ENCODE results near the gene ITPKC. TPM values are rescaled to one million over a fixed set of nuclear protein-coding genes. Genes with fewer than 3 reads are reported as not detected.
"Not testable (repeated sequence)": the region's sequence is repeated elsewhere in the genome, so short reads cannot be mapped to it uniquely, and the experiment has no call there.

ITPKC gene
- total RNA-seq, 1 donor from 2014 or later, result 8.4 TPM

DNA sequence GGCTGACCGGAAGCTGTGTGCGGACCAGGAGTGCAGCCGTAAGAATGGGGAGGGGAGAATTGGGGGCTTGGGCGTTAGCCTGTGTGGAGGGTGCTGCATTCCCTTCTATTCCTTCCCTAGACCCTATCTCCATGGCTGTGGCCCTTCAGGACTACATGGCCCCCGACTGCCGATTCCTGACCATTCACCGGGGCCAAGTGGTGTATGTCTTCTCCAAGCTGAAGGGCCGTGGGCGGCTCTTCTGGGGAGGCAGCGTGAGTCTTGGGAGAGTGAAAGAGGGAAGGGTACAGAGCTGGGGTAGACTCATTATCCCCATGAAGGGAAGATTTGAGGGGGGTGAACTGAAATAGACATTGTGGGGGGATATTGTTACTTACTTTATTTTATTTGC is 58.7 kb downstream of the ITPKC start:
- H3K27ac Mint-ChIP-seq, result peak overlapping the region; percentile 59
- intact Hi-C loops (cut with micrococcal nuclease), result no loop called here

DNA sequence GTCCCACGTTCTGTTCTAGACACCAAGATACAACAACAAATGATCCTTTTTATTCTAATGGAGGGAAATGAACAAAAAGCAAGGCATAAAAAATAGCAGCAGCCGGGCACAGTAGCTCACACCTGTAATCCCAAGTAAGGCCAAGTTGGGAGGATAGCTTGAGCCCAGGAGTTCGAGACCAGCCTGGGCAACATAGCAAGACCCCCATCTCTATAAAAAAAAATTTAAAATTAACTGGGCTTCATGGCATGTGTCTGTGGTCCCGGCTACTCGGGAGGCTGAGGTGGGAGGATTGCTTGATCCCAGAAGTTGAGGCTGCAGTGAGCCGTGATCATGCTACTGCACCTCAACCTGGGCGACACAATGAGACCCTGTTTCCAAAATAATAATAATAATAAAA is 59.5 kb downstream of the ITPKC start:
- DNase-seq (ENCODE audit: low spot score), result no peak
- Mint-ChIP-seq H3K4me1 (ENCODE audit: low read depth) (peaks cover 35% of the 10 kb centered on the region), H3K9me3 (no peaks in the 10 kb centered on the region), H3K36me3 (ENCODE audit: low read depth) (peaks cover 24% of the 10 kb centered on the region), H3K27ac (no peak overlapping the region), H3K27me3 (ENCODE audit: low read depth) (no peaks in the 10 kb centered on the region), H3K4me3 (ENCODE audit: low read depth) (no peak overlapping the region)
- intact Hi-C loops (cut with micrococcal nuclease), result no loop called here

More for the DNA sequence above, 58.7 kb downstream of the ITPKC start:
- DNase-seq (ENCODE audit: low spot score), result no peak
- peaks cover 5% of the 10 kb centered on the region for H3K9me3 Mint-ChIP-seq
- peaks cover 26% of the 10 kb centered on the region for H3K36me3 Mint-ChIP-seq (ENCODE audit: low read depth)
- H3K4me3 Mint-ChIP-seq (ENCODE audit: low read depth), result no peak overlapping the region
- H3K4me1 Mint-ChIP-seq (ENCODE audit: low read depth), result peaks cover 38% of the 10 kb centered on the region
- no peaks in the 10 kb centered on the region for H3K27me3 Mint-ChIP-seq (ENCODE audit: low read depth)

DNA sequence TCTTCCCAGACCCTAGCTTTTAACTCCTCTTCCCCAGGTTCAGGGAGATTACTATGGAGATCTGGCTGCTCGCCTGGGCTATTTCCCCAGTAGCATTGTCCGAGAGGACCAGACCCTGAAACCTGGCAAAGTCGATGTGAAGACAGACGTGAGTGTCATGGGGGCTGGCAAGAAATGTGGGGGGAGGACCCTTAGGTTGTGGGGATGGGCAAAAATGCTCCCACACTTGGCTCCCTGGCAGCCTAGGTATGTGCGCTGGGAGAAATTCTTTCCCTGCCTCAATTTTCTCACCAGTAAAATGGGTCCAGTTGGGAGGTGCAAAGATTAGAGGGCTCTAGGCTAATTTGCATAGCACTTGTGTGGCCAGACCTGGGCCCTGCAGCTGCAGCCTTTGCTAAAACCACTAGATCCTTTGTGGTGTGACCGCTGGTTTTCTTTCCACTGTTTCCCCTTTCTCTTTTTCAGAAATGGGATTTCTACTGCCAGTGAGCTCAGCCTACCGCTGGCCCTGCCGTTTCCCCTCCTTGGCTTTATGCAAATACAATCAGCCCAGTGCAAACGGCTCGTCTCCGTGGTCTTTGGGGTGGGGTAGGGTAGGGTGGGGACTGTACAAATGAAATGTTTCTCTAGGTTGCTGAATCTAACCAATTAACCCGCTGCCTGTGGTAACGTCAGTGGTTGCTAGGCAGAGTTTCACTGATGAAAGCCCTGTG is 60.2 kb downstream of the ITPKC start:
- intact Hi-C loops (cut with micrococcal nuclease), result loop anchor here (1.0 kb wide), 2 partner anchors 23 to 61 kb away; partner anchors contain the start of gene COQ8B
- H3K9me3 Mint-ChIP-seq, result no peaks in the 10 kb centered on the region
- H3K4me3 Mint-ChIP-seq (ENCODE audit: low read depth), result peak overlapping the region; percentile 96
- peaks cover 35% of the 10 kb centered on the region for H3K4me1 Mint-ChIP-seq (ENCODE audit: low read depth)
- DNase-seq (ENCODE audit: low spot score), result peak; percentile 86
- no peaks in the 10 kb centered on the region for H3K27me3 Mint-ChIP-seq (ENCODE audit: low read depth)
- H3K27ac Mint-ChIP-seq, result peak overlapping the region; percentile 96
- peaks cover 21% of the 10 kb centered on the region for H3K36me3 Mint-ChIP-seq (ENCODE audit: low read depth)

DNA sequence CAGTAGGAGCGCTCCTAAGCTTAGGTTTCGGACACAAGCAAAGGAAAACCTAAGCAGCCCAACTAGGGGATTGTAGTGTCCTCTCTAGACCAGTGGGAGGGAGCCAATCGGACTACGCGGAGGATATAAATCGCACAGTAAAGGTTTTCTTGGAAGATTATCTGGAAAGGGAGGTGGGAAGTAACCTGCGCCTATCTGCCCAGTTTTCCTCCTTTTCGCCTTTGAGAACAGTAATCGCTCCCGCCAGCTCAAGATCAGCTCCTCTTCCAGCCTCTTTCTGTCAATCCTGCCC is 60.7 kb downstream of the ITPKC start:
- Mint-ChIP-seq H3K9me3 (no peaks in the 10 kb centered on the region), H3K4me3 (ENCODE audit: low read depth) (peak overlapping the region; percentile 96), H3K4me1 (ENCODE audit: low read depth) (peaks cover 35% of the 10 kb centered on the region), H3K27ac (peak overlapping the region; percentile 96), H3K36me3 (ENCODE audit: low read depth) (peaks cover 20% of the 10 kb centered on the region), H3K27me3 (ENCODE audit: low read depth) (no peaks in the 10 kb centered on the region)
- intact Hi-C loops (cut with micrococcal nuclease), result loop anchor here (1.0 kb wide), 2 partner anchors 23 to 61 kb away; partner anchors contain the start of gene COQ8B
- no peak for DNase-seq (ENCODE audit: low spot score)

DNA sequence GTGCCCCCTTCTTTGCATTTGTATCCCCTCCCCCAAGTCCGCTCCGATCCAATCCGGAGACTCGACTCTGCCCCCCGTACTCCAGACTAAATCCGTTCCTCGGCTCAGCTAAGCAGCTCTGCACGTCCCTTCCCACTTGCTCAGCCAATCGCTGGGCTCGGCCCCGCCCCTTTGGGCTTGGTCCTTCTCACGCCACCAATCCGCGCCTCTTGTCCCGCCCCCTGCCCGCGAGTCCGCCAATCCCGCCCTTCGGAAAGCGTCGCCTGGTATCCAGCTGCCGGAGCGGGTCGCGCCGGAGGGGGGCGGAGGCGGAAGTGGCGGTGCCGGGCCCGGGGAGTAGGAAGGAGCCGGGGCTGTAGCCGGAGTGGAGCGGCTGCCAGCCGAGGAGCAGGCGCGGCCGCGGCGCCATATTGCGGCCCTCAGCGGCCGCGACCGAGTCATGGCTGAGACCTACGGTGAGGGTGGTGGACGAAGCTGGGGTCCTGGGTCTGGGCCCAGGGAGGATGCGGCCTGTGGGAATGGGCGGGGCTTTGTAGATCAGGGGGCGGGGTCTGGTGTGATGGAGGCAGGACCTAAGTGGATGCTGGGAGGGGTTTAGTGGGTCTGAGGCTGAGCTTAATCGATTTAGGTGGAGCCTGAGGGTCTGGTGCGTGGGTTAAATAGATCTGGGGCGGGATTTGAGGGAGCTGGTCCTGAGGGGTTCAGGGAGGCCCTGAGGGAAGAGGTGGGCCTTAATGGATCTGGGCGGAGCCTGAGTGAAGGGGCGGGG is 61.2 kb downstream of the ITPKC start, which contains the start of gene RAB4B:
RAB4B (plus strand) TSS at position 311 of the 769 bp plus-strand sequence; CDS start at position 440, 129 bp downstream.
- intact Hi-C loops (cut with micrococcal nuclease), result loop anchor here (1.0 kb wide), 4 partner anchors 20 to 62 kb away; partner anchors contain the start of genes ACTMAP and COQ8B
- Mint-ChIP-seq H3K27me3 (ENCODE audit: low read depth) (no peaks in the 10 kb centered on the region), H3K27ac (peak within 1 kb of the TSS; percentile 96), H3K4me3 (ENCODE audit: low read depth) (peak within 1 kb of the TSS; percentile 96), H3K36me3 (ENCODE audit: low read depth) (peaks cover 21% of the 10 kb centered on the region), H3K9me3 (no peaks in the 10 kb centered on the region), H3K4me1 (ENCODE audit: low read depth) (peaks cover 35% of the 10 kb centered on the region)
- peak; percentile 100 for DNase-seq (ENCODE audit: low spot score)

DNA sequence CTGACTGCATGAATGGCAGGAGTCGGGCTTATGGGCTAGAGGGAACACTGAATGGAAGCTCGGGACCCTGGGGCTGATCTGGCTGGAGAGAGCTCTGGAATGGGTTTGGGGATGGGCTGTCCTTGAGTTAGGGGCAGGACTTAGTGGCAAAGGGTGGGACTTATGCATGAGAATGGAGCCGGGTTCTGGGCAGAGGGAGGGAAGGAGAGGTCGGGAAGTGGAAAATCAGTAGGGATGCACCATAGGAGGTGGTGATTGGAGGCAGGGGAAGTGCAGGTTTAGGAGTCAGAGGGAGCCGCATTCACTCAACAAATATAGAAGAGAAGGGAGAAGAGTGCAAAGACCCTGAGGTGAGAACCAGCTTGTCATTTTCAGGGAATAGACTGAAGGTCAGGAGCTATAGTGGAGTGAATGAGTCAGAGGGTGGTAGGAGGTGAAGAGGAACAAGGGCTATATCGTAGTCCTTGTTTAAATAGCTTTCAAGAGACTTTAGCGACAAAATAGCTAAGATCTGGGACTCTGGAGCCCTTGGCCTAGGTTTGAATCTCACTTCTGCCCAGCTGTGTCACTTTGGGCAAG is 61.9 kb downstream of the ITPKC start:
- H3K27ac Mint-ChIP-seq, result peak overlapping the region; percentile 96
- peaks cover 37% of the 10 kb centered on the region for H3K4me1 Mint-ChIP-seq (ENCODE audit: low read depth)
- intact Hi-C loops (cut with micrococcal nuclease), result loop anchor here (1.0 kb wide), 3 partner anchors 14 to 28 kb away; partner anchors contain the start of gene ACTMAP
- no peaks in the 10 kb centered on the region for H3K9me3 Mint-ChIP-seq
- peaks cover 25% of the 10 kb centered on the region for H3K36me3 Mint-ChIP-seq (ENCODE audit: low read depth)
- no peak for DNase-seq (ENCODE audit: low spot score)
- H3K4me3 Mint-ChIP-seq (ENCODE audit: low read depth), result peak overlapping the region; percentile 96
- H3K27me3 Mint-ChIP-seq (ENCODE audit: low read depth), result no peaks in the 10 kb centered on the region

- Mint-ChIP-seq H3K4me1 (ENCODE audit: low read depth) (peaks cover 33% of the 10 kb centered on the region), H3K4me3 (ENCODE audit: low read depth) (peak overlapping the region; percentile 59), H3K36me3 (ENCODE audit: low read depth) (peaks cover 32% of the 10 kb centered on the region), H3K27me3 (ENCODE audit: low read depth) (no peaks in the 10 kb centered on the region), H3K27ac (peak overlapping the region; percentile 81), H3K9me3 (no peaks in the 10 kb centered on the region)
- no peak for DNase-seq (ENCODE audit: low spot score)
- intact Hi-C loops (cut with micrococcal nuclease), result no loop called here
Observed at GRCh38 chr19:40780582-40780981, 63.7 kb downstream of the ITPKC start.

DNA sequence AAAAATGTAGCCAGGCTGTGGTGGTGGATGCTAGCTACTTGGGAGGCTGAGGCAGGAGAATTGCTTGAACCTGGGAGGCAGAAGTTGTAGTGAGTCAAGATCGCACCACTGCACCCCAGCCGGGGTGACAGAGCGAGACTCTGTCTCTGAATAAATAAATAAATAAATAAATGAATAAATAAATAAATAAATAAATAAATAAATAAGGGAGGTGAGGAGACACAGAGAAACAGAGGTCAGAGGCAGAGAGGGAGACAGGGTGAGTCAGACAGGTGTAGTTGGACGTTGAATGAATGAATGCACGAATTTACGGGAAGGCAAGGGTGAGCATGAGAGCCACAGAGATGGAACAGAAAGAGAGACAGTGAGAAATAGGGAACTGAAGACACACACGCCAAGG is 64.2 kb downstream of the ITPKC start:
- no peaks in the 10 kb centered on the region for H3K27me3 Mint-ChIP-seq (ENCODE audit: low read depth)
- H3K9me3 Mint-ChIP-seq, result no peaks in the 10 kb centered on the region
- H3K4me3 Mint-ChIP-seq (ENCODE audit: low read depth), result no peak overlapping the region
- no peak overlapping the region for H3K27ac Mint-ChIP-seq
- H3K36me3 Mint-ChIP-seq (ENCODE audit: low read depth), result peaks cover 35% of the 10 kb centered on the region
- no peak for DNase-seq (ENCODE audit: low spot score)
- intact Hi-C loops (cut with micrococcal nuclease), result no loop called here
- peaks cover 32% of the 10 kb centered on the region for H3K4me1 Mint-ChIP-seq (ENCODE audit: low read depth)

DNA sequence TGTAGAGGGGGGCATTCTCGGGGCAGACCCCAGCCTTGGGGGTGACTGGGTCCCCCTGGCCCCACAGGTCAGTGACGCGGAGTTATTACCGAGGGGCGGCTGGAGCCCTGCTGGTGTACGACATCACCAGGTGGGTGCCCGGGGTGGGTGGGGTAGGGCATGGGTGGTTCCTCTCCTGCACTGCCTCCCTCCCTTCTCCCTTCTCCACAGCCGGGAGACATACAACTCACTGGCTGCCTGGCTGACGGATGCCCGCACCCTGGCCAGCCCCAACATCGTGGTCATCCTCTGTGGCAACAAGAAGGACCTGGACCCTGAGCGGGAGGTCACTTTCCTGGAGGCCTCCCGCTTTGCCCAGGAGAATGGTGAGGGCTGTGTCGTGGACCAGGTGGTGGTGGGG is 66.8 kb downstream of the ITPKC start:
- H3K4me3 Mint-ChIP-seq (ENCODE audit: low read depth), result no peak overlapping the region
- H3K9me3 Mint-ChIP-seq, result no peaks in the 10 kb centered on the region
- H3K27ac Mint-ChIP-seq, result no peak overlapping the region
- H3K36me3 Mint-ChIP-seq (ENCODE audit: low read depth), result peaks cover 51% of the 10 kb centered on the region
- H3K27me3 Mint-ChIP-seq (ENCODE audit: low read depth), result no peaks in the 10 kb centered on the region
- DNase-seq (ENCODE audit: low spot score), result no peak
- intact Hi-C loops (cut with micrococcal nuclease), result no loop called here
- H3K4me1 Mint-ChIP-seq (ENCODE audit: low read depth), result peaks cover 21% of the 10 kb centered on the region

GRCh38 chr19:40784146-40784545 is 67.2 kb downstream of the ITPKC start:
- Mint-ChIP-seq H3K36me3 (ENCODE audit: low read depth) (peaks cover 51% of the 10 kb centered on the region), H3K4me1 (ENCODE audit: low read depth) (peaks cover 19% of the 10 kb centered on the region)
- intact Hi-C loops (cut with micrococcal nuclease), result not testable (repeated sequence)

GRCh38 chr19:40785526-40785925 is 68.6 kb downstream of the ITPKC start:
- no peak for DNase-seq (ENCODE audit: low spot score)
- intact Hi-C loops (cut with micrococcal nuclease), result no loop called here
- peaks cover 49% of the 10 kb centered on the region for H3K36me3 Mint-ChIP-seq (ENCODE audit: low read depth)
- H3K4me1 Mint-ChIP-seq (ENCODE audit: low read depth), result peaks cover 11% of the 10 kb centered on the region
- H3K27ac Mint-ChIP-seq, result peak overlapping the region; percentile 79
- no peaks in the 10 kb centered on the region for H3K27me3 Mint-ChIP-seq (ENCODE audit: low read depth)
- no peak overlapping the region for H3K4me3 Mint-ChIP-seq (ENCODE audit: low read depth)
- no peaks in the 10 kb centered on the region for H3K9me3 Mint-ChIP-seq

More at GRCh38 chr19:40784146-40784545, 67.2 kb downstream of the ITPKC start:
- not testable (repeated sequence) for H3K4me3 Mint-ChIP-seq (ENCODE audit: low read depth); H3K27me3 Mint-ChIP-seq (ENCODE audit: low read depth); H3K9me3 Mint-ChIP-seq; H3K27ac Mint-ChIP-seq; DNase-seq (ENCODE audit: low spot score)

GRCh38 chr19:40786060-40787037 is 69.4 kb downstream of the ITPKC start:
- Mint-ChIP-seq H3K4me3 (ENCODE audit: low read depth) (no peak overlapping the region), H3K9me3 (no peaks in the 10 kb centered on the region), H3K36me3 (ENCODE audit: low read depth) (peaks cover 46% of the 10 kb centered on the region), H3K4me1 (ENCODE audit: low read depth) (peaks cover 8% of the 10 kb centered on the region), H3K27me3 (ENCODE audit: low read depth) (no peaks in the 10 kb centered on the region), H3K27ac (no peak overlapping the region)
- DNase-seq (ENCODE audit: low spot score), result no peak
- intact Hi-C loops (cut with micrococcal nuclease), result no loop called here

All from activated T-helper 2 cell treated with anti-CD3 and anti-CD28 coated beads, Interferon-gamma antibody, Interleukin-2, Interleukin-4, amounts not matched to agents 10 μg/mL and 5 μg/mL and 100 μg/mL, durations not matched to agents 14 hours and 24 hours and 36 hours (primary cell).